Panc1 (cell line): ENCODE data around the gene UTRN. TPM values are rescaled to one million over a fixed set of nuclear protein-coding genes. Genes with fewer than 3 reads are reported as not detected.
A peak's percentile ranks its signal among the peaks of the same experiment; 100 is the strongest.

ENCODE experiments used
- ATAC-seq: fragments of 200-7000 bp; cut with Tn5 transposase; 2 replicates; pipeline ENCODE4 v1.9.1; 2020; ENCODE audit warnings: mild to moderate bottlenecking, moderate library complexity
- BruUV-seq: library from RNA; stranded (reverse); fragments of 400-500 nt; replicated peaks from 2 replicates; lab custom pipeline; 2021; lab: Mats Ljungman, UMichigan
- CTCF ChIA-PET: fragments of 300-600 bp; sonication (Branson Sonifier 250); formaldehyde crosslinking; loops from one replicate; lab custom pipeline; 2022; ENCODE audit warnings: antibody characterized with exemption; lab: Charles Lee
- POLR2A ChIA-PET: fragments of 300-600 bp; sonication (Branson Sonifier 250); formaldehyde crosslinking; loops from one replicate; lab custom pipeline; 2022; ENCODE audit warnings: antibody characterized with exemption; lab: Charles Lee
- DNase-seq: peaks from one replicate; pipeline ENCODE4 v3.0.0-alpha.2; 2010; ENCODE audit warnings: low read depth, low spot score
- H3K27ac ChIP-seq: 2 replicates; pipeline ENCODE4 v1.5.1; 2011; ENCODE audit warnings: mild to moderate bottlenecking, low read length, inconsistent platforms
- H3K27me3 ChIP-seq: fragments of 200-500 bp; sonication (Bioruptor generic); 2 replicates; pipeline ENCODE4 v1.6.0; 2014; ENCODE audit warnings: low read length, inconsistent platforms; ENCODE audit not compliant: control insufficient read depth, insufficient read depth
- H3K36me3 ChIP-seq: fragments of 200-500 bp; sonication (Bioruptor generic); 2 replicates; pipeline ENCODE4 v1.5.1; 2014; ENCODE audit warnings: inconsistent platforms, mild to moderate bottlenecking, low read length, moderate library complexity; ENCODE audit not compliant: control insufficient read depth, insufficient read depth
- H3K4me1 ChIP-seq: 2 replicates; pipeline ENCODE4 v1.5.1; 2011; ENCODE audit warnings: inconsistent platforms, mild to moderate bottlenecking, low read length, moderate library complexity; ENCODE audit not compliant: control insufficient read depth, insufficient read depth
- H3K4me3 ChIP-seq, 2 experiments: 2 replicates each; pipeline ENCODE4 v1.5.1; 2011 to 2012; ENCODE audit warnings: low read depth in 2 of 2, low read length in 2 of 2, mild to moderate bottlenecking in 2 of 2, inconsistent platforms in 1 of 2, moderate library complexity in 1 of 2
- H3K9me3 ChIP-seq: fragments of 200-500 bp; sonication (Bioruptor generic); 2 replicates; pipeline ENCODE4 v1.5.1; 2014; ENCODE audit warnings: low read depth, mild to moderate bottlenecking, inconsistent platforms, low read length, moderate library complexity; ENCODE audit not compliant: control insufficient read depth, insufficient read depth
- POLR2AphosphoS5 ChIP-seq: IDR thresholded peaks from 2 replicates; pipeline ENCODE4 v1.6.1; 2012; ENCODE audit warnings: mild to moderate bottlenecking, low read depth, low read length, moderate library complexity
- SIN3A ChIP-seq: IDR thresholded peaks from 2 replicates; pipeline ENCODE4 v1.6.1; 2012; ENCODE audit warnings: low read depth, mild to moderate bottlenecking, low read length, moderate library complexity, borderline replicate concordance; ENCODE audit not compliant: insufficient read depth
- TCF7L2 ChIP-seq: IDR thresholded peaks from 2 replicates; pipeline ENCODE4 v1.6.1; 2011; ENCODE audit warnings: mild to moderate bottlenecking, low read depth, low read length, inconsistent platforms
- in situ Hi-C: cut with HindIII; loops from 2 replicates; pipeline ENCODE4 v1.10.0; 2016; ENCODE audit warnings: low sequenced_read_pairs, low pct_unique_long_range_greater_than_20kb
- intact Hi-C: fragments of 100-400 bp; cut with micrococcal nuclease; formaldehyde crosslinking; loops from one replicate; pipeline ENCODE4 v1.10.0; 2022; ENCODE audit not compliant: unreplicated experiment
- total RNA-seq: library from RNA; stranded (reverse); gene quantifications from one replicate; pipeline ENCODE4 v1.2.1, GENCODE V29; 2021; ENCODE audit not compliant: unreplicated experiment
- TF ChIP-seq, protein P1 (sequence below), 2 experiments: IDR thresholded peaks; 2 replicates each; pipeline ENCODE4 v1.6.1; 2011 to 2012; ENCODE audit warnings: low read depth in 2 of 2, control low read depth in 1 of 2, low read length in 1 of 2, mild to moderate bottlenecking in 1 of 2, moderate library complexity in 1 of 2; ENCODE audit not compliant: insufficient read depth in 1 of 2
- TF ChIP-seq, protein P2 (sequence below): fragments of 450-650 bp; IDR thresholded peaks from 2 replicates; pipeline ENCODE4 v1.5.1; 2017; ENCODE audit warnings: mild to moderate bottlenecking

UTRN gene
- total RNA-seq, 1 experiment from 2014 or later, result 122 TPM

GRCh38 chr6:144330017-144330987 lies 45.2 kb downstream of the UTRN start:
- Histone ChIP-seq H3K27ac (no peak overlapping the region), H3K27me3 (no peaks in the 10 kb centered on the region), H3K4me3 (no peak overlapping the region), H3K36me3 (no peaks in the 10 kb centered on the region), H3K9me3 (no peaks in the 10 kb centered on the region), H3K4me1 (peaks cover 14% of the 10 kb centered on the region; the same call in 1 of the 2 replicates)
- CTCF ChIA-PET, result no interaction called here
- ATAC-seq, result 0 out of 2 replicates have a peak, but pooled peaks have one; percentile 35
- DNase-seq, result no peak
- TF ChIP-seq TCF7L2, result no peak
- no peak for TF ChIP-seq POLR2AphosphoS5
- TF ChIP-seq SIN3A, result no peak
- TF ChIP-seq, protein P1, sequence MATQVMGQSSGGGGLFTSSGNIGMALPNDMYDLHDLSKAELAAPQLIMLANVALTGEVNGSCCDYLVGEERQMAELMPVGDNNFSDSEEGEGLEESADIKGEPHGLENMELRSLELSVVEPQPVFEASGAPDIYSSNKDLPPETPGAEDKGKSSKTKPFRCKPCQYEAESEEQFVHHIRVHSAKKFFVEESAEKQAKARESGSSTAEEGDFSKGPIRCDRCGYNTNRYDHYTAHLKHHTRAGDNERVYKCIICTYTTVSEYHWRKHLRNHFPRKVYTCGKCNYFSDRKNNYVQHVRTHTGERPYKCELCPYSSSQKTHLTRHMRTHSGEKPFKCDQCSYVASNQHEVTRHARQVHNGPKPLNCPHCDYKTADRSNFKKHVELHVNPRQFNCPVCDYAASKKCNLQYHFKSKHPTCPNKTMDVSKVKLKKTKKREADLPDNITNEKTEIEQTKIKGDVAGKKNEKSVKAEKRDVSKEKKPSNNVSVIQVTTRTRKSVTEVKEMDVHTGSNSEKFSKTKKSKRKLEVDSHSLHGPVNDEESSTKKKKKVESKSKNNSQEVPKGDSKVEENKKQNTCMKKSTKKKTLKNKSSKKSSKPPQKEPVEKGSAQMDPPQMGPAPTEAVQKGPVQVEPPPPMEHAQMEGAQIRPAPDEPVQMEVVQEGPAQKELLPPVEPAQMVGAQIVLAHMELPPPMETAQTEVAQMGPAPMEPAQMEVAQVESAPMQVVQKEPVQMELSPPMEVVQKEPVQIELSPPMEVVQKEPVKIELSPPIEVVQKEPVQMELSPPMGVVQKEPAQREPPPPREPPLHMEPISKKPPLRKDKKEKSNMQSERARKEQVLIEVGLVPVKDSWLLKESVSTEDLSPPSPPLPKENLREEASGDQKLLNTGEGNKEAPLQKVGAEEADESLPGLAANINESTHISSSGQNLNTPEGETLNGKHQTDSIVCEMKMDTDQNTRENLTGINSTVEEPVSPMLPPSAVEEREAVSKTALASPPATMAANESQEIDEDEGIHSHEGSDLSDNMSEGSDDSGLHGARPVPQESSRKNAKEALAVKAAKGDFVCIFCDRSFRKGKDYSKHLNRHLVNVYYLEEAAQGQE (IDR thresholded peaks at IDR 0.05; ENCODE audit: insufficient read depth in 1 of 2, low read depth in 2 of 2, low read length in 1 of 2), result no peak
- TF ChIP-seq, protein P2, sequence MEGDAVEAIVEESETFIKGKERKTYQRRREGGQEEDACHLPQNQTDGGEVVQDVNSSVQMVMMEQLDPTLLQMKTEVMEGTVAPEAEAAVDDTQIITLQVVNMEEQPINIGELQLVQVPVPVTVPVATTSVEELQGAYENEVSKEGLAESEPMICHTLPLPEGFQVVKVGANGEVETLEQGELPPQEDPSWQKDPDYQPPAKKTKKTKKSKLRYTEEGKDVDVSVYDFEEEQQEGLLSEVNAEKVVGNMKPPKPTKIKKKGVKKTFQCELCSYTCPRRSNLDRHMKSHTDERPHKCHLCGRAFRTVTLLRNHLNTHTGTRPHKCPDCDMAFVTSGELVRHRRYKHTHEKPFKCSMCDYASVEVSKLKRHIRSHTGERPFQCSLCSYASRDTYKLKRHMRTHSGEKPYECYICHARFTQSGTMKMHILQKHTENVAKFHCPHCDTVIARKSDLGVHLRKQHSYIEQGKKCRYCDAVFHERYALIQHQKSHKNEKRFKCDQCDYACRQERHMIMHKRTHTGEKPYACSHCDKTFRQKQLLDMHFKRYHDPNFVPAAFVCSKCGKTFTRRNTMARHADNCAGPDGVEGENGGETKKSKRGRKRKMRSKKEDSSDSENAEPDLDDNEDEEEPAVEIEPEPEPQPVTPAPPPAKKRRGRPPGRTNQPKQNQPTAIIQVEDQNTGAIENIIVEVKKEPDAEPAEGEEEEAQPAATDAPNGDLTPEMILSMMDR, result no peak
- POLR2A ChIA-PET, result no interaction called here
- BruUV-seq, result no TSS peak
- in situ Hi-C loops (no loop called here), intact Hi-C loops (no loop called here)

DNA sequence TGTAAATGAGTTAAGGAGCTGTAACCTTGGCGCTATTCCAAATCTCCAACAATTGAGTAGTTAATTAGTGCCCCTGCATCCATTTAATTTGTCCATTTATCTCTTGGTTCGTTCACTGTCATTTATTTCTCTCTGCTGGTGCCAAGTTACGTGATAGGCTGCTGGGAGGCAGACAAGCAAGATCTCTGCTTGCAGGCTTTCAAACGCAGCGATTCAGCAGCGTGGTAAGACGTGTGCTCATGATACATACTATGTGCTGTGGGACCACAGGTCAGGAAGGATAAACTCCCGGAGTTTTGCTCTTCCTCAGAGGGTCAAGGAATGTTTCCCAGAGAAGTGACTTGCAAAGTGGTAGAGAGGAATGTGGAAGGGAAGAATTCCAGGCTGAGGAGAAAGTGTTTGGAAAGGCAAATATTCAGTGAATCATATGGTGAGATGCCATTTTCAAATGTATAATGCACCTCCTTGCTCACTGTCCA lies 46.4 kb downstream of the UTRN start:
- Histone ChIP-seq H3K4me3 (no peak overlapping the region), H3K4me1 (peaks cover 11% of the 10 kb centered on the region), H3K27me3 (no peaks in the 10 kb centered on the region), H3K9me3 (no peaks in the 10 kb centered on the region), H3K36me3 (no peaks in the 10 kb centered on the region), H3K27ac (no peak overlapping the region)
- ATAC-seq, result peak; percentile 29; the same call in 1 of the 2 replicates
- CTCF ChIA-PET, result no interaction called here
- in situ Hi-C loops, result no loop called here
- no peak for TF ChIP-seq SIN3A
- TF ChIP-seq, protein P1 (IDR thresholded peaks at IDR 0.05; ENCODE audit: insufficient read depth in 1 of 2, low read depth in 2 of 2, low read length in 1 of 2), result no peak
- TF ChIP-seq TCF7L2, result no peak
- TF ChIP-seq POLR2AphosphoS5, result no peak
- TF ChIP-seq, protein P2, result no peak
- POLR2A ChIA-PET, result no interaction called here
- intact Hi-C loops, result no loop called here
- BruUV-seq, result no TSS peak
- no peak for DNase-seq
